K562 treated with DMSO at 1 percent for 12 hours (cell line): ENCODE data around the gene ODR4. TPM values are rescaled to one million over a fixed set of nuclear protein-coding genes. Genes with fewer than 3 reads are reported as not detected.

Experiments used
- total RNA-seq: library from RNA; unstranded; fragments of 300-600 nt; gene quantifications from 2 replicates; pipeline ENCODE4 v1.2.3, GENCODE V29; 2022; ENCODE audit not compliant: insufficient read depth

The ODR4 gene
- 3.1 and 11.2 TPM in 2 replicates for total RNA-seq

GRCh38 chr1:186375152-186375928 lies at the start of gene ODR4, which contains the start of gene TPR:
Gene ODR4 (plus strand): TSS chr1:186375838. CDS start chr1:186379786, 3,948 bp downstream.
Gene TPR (minus strand): TSS chr1:186375253. CDS start chr1:186375028, 225 bp downstream.

GRCh38 chr1:186461014-186461413 lies 85.4 kb downstream of the ODR4 start, which contains the start of gene PDC:
Gene PDC (minus strand): TSS chr1:186461114. CDS start chr1:186449459, 11,655 bp downstream.

Other genes with a start within 250 kb of the ODR4 start
- not detected in 2 replicates for gene PRG4, start 79.6 kb upstream of the ODR4 start, total RNA-seq
- gene TPR, start 585 bp upstream of the ODR4 start, total RNA-seq: 13.3 and 52.5 TPM in 2 replicates
- gene PDC, start 85.3 kb downstream of the ODR4 start, total RNA-seq: not detected in 2 replicates